Ovary (tissue), 9 donors: ENCODE data around the gene UST. TPM values are rescaled to one million over a fixed set of nuclear protein-coding genes. Genes with fewer than 3 reads are reported as not detected.
"Not testable (repeated sequence)": the region's sequence is repeated elsewhere in the genome, so short reads cannot be mapped to it uniquely, and the experiment has no call there.

ENCODE experiments used
- DNase-seq, 5 donors: peaks; one replicate each; pipeline ENCODE4 v3.0.0-alpha.2; 2019 to 2020
- H3K27ac ChIP-seq, 2 donors: fragments of 200-600 bp; one replicate each; pipeline versions ENCODE4 v1.5.1 to v1.8.0; 2019 to 2022
- H3K27me3 ChIP-seq: fragments of 200-600 bp; one replicate; pipeline ENCODE4 v1.8.0; 2022
- H3K36me3 ChIP-seq: fragments of 200-600 bp; sonication (generic); one replicate; pipeline ENCODE4 v1.5.1; 2019
- H3K4me1 ChIP-seq: one replicate; pipeline ENCODE4 v1.8.1; 2013; ENCODE audit warnings: mild to moderate bottlenecking, moderate library complexity; ENCODE audit not compliant: insufficient read depth
- H3K4me3 ChIP-seq: fragments of 200-600 bp; sonication (generic); one replicate; pipeline ENCODE4 v1.5.1; 2017
- H3K9me3 ChIP-seq, 2 donors: fragments of 200-600 bp in 1 of 2; sonication (generic) in 1 of 2; one replicate each; pipeline versions ENCODE4 v1.5.1 to v1.8.1; 2013 to 2019; ENCODE audit warnings: mild to moderate bottlenecking in 1 of 2, moderate library complexity in 1 of 2
- CTCF ChIP-seq, 3 donors: fragments of 450-650 bp in 2 of 3; fragments of 200-600 bp in 1 of 3; IDR thresholded peaks; one replicate each; pipeline versions ENCODE4 v1.5.1 to v1.8.0; 2016 to 2022; ENCODE audit warnings: antibody characterized with exemption in 3 of 3, mild to moderate bottlenecking in 1 of 3
- EP300 ChIP-seq: sonication (generic); formaldehyde crosslinking; IDR thresholded peaks from one replicate; pipeline ENCODE4 v1.6.1; 2017; ENCODE audit warnings: antibody characterized with exemption
- POLR2A ChIP-seq: fragments of 450-650 bp; IDR thresholded peaks from one replicate; pipeline ENCODE4 v1.6.1; 2017; ENCODE audit warnings: antibody characterized with exemption, mild to moderate bottlenecking, moderate library complexity
- WGBS, 3 donors: extraction: QIAGEN DNeasy Blood & Tissue Kit in 1 of 3; methylation state at CpG; one replicate each; pipeline versions ENCODE4 v1.1.5 to v1.1.7; 2013 to 2017; 5-methylcytosine and 5-hydroxymethylcytosine counted together
- intact Hi-C, 4 donors: fragments of 100-400 bp; cut with DNase I; formaldehyde crosslinking; loops; one replicate each; pipeline versions ENCODE4 v1.11.0 to v1.15.1; 2022 to 2023
- polyA plus RNA-seq, 2 donors: library from polyadenylated mRNA; stranded (reverse); fragments of 200-250 nt in 1 of 2; fragments of 350-450 nt in 1 of 2; fragmentation: Illumina TruSeq in 1 of 2; extraction: RNeasy Lipid Tissue Mini Kit (QIAGEN cat#74804) in 1 of 2; gene quantifications; one replicate each; pipeline ENCODE4 v1.2.3, GENCODE V29; 2013 to 2014
- total RNA-seq, 7 donors: library from RNA; depleted of rRNA in 2 of 7; stranded (reverse); fragments of >200 nt in 2 of 7; fragmentation: NEBNext Ultra II Directional in 3 of 7; extraction: Animal tissue kit (Norgen Biotek cat#: 25700) in 3 of 7; gene quantifications; one replicate each; pipeline versions ENCODE4 v1.1.0 to v1.2.4, GENCODE V29; 2016 to 2023
- donor health status: DM: no; HTN: no; CAD: no; lungs with moderate emphysema.
- donor health status: DM: no; HTN: no; CAD: no.
- donor health status: Bipolar disorder and iron deficiency.
- donor health status: DM: yes; HTN: yes; CAD: no.
- donor health status: DM: no; HTN: no; CAD: no.
- donor health status: DM: yes; HTN: yes; CAD: no.

The UST gene
- total and polyA plus RNA-seq, 9 donors, result 11.8 to 20.1 (median 16.5) TPM

DNA sequence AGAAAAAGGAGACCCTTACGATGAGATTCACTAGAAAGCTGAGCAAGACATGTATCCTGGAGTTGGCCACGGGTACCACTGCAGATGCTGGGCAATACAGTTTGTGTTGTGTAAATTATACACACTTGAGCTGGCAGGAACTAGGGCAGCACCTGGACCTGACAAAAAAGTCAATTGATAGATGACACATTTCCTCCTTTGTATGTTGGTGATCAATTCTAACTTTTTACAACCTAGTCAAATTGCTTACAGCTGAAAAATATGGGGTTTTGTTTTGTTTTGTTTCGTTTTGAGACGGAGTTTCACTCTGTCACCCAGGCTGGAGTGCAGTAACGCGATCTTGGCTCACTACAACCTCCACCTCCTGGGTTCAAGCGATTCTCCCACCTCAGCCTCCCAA lies 108.9 kb downstream of the UST start:
- whole genome bisulfite sequencing, 3 donors, result 91 to 95% (median 92%) methylated on average over 7 of the region's 7 CpGs
- H3K4me3 ChIP-seq, result no peak overlapping the region
- no peaks in the 10 kb centered on the region for H3K9me3 ChIP-seq
- intact Hi-C loops, result no loop called here
- H3K4me1 ChIP-seq, result peaks cover 4% of the 10 kb centered on the region
- no peaks in the 10 kb centered on the region for H3K27me3 ChIP-seq
- H3K27ac ChIP-seq, result no peak overlapping the region
- TF ChIP-seq EP300, result no peak
- no peak for TF ChIP-seq POLR2A
- no peak for DNase-seq
- no peaks in the 10 kb centered on the region for H3K36me3 ChIP-seq

DNA sequence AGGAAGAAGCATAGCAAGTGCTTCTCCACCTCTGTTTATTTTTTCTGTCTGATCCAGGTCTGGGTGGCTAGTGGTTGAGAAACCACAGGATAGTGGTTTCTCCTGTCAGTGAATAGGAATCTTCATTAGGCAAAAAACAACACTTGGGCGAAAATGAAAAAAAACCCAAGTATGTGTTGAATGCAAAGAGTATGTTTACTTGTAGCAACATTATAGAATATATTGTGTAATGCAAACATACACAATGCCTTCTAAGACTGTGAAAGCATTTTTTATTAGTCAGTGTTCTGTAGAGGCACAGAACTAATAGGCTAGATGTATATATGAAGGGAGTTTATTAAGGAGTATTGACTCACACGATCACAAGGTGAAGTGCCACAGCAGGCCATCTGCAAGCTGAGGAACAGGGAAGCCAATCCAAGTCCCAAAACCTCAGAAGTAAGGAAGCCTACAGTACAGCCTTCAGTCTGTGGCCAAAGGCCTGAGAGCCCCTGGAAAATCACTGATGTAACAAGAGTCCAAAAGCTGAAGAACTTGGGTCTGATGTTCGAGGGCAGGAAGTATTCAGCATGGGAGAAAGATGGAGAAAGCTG lies 111.1 kb downstream of the UST start:
- no peak overlapping the region for H3K4me3 ChIP-seq
- intact Hi-C loops, result no loop called here
- no peak overlapping the region for H3K27ac ChIP-seq
- peaks cover 4% of the 10 kb centered on the region for H3K4me1 ChIP-seq
- no peaks in the 10 kb centered on the region for H3K27me3 ChIP-seq
- 81 to 88% (median 82%) methylated on average over 3 of the region's 3 CpGs for WGBS, 3 donors
- TF ChIP-seq EP300 (no peak), POLR2A (no peak), CTCF (IDR thresholded peaks at IDR 0.05) (no peak)
- no peak for DNase-seq
- H3K36me3 ChIP-seq, result no peaks in the 10 kb centered on the region
- H3K9me3 ChIP-seq, result no peaks in the 10 kb centered on the region

- H3K27me3 ChIP-seq, DNase-seq, H3K4me3 ChIP-seq, H3K27ac ChIP-seq, H3K36me3 ChIP-seq, intact Hi-C loops, H3K9me3 ChIP-seq, H3K4me1 ChIP-seq: not testable (repeated sequence)
- 85 to 91% (median 89%) methylated on average over 15 to 16 of the region's 16 CpGs for WGBS, 3 donors
These were observed 117.3 kb downstream of the UST start for GRCh38 chr6:148864132-148864531.

DNA sequence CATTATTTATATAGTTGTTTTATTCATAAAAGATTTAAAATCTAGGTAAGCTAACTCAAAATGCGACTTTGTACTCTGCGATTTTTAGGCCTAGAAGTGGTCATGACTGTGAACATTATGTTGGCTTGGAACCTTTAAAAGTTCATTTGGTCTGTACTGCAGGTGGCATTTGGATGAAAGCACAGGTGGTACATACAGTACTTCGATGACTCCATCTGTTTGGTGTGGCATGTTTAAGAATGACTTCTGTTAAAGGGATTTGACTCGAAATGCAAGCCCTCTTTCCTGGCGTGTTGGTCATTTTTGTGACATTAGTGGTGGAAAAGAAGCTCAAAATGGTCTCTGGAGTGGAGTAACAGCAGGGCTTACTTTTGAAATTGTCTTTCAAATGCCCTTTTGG lies 118.1 kb downstream of the UST start:
- Histone ChIP-seq H3K4me3 (no peak overlapping the region), H3K36me3 (no peaks in the 10 kb centered on the region), H3K9me3 (no peaks in the 10 kb centered on the region), H3K4me1 (no peaks in the 10 kb centered on the region), H3K27ac (no peak overlapping the region), H3K27me3 (no peaks in the 10 kb centered on the region)
- intact Hi-C loops, result no loop called here
- TF ChIP-seq POLR2A (no peak), EP300 (no peak), CTCF (IDR thresholded peaks at IDR 0.05) (no peak)
- no peak for DNase-seq
- WGBS, 3 donors, result 78 to 88% (median 87%) methylated on average over 5 of the region's 5 CpGs

- 83 to 89% (median 87%) methylated on average over 5 of the region's 5 CpGs for WGBS, 3 donors
- no peaks in the 10 kb centered on the region for H3K27me3 ChIP-seq
- H3K27ac ChIP-seq, result no peak overlapping the region
- no peaks in the 10 kb centered on the region for H3K4me1 ChIP-seq
- intact Hi-C loops, result no loop called here
- no peak for TF ChIP-seq EP300
- no peak for TF ChIP-seq CTCF (IDR thresholded peaks at IDR 0.05)
- TF ChIP-seq POLR2A, result no peak
- H3K9me3 ChIP-seq, result no peaks in the 10 kb centered on the region
- DNase-seq, result no peak
- H3K4me3 ChIP-seq, result no peak overlapping the region
- no peaks in the 10 kb centered on the region for H3K36me3 ChIP-seq
These were observed 119.9 kb downstream of the UST start for GRCh38 chr6:148866657-148867268.
